RWPE2 (cell line): Measurements from ENCODE around the gene IRF1.
A peak's percentile ranks its signal among the peaks of the same experiment; 100 is the strongest.

Experiments used
- ATAC-seq: fragments of 200-7000 bp; cut with Tn5 transposase; 3 replicates; pipeline ENCODE4 v1.9.1; 2021; ENCODE audit warnings: low read depth
- DNase-seq: peaks from one replicate; pipeline ENCODE4 v3.0.0-alpha.2; 2020; ENCODE audit warnings: low spot score
- H3K27ac ChIP-seq: fragments of 450-650 bp; 2 replicates; pipeline ENCODE4 v1.5.1; 2017; ENCODE audit warnings: mild to moderate bottlenecking; ENCODE audit not compliant: poor library complexity, severe bottlenecking
- H3K27me3 ChIP-seq: fragments of 250-450 bp; sonication (Bioruptor Pico); 2 replicates; pipeline ENCODE4 v1.5.1; 2021; ENCODE audit warnings: mild to moderate bottlenecking, moderate library complexity; ENCODE audit not compliant: insufficient read depth, poor library complexity, severe bottlenecking
- H3K36me3 ChIP-seq: fragments of 250-450 bp; sonication (Bioruptor Pico); 2 replicates; pipeline ENCODE4 v1.5.1; 2020; ENCODE audit warnings: low read depth, mild to moderate bottlenecking, moderate library complexity
- H3K4me1 ChIP-seq: fragments of 250-450 bp; sonication (Bioruptor Pico); 2 replicates; pipeline ENCODE4 v1.5.1; 2021; ENCODE audit warnings: mild to moderate bottlenecking, moderate library complexity; ENCODE audit not compliant: insufficient read depth, poor library complexity, severe bottlenecking
- H3K4me3 ChIP-seq: fragments of 250-450 bp; sonication (Bioruptor Pico); 2 replicates; pipeline ENCODE4 v1.5.1; 2021; ENCODE audit warnings: mild to moderate bottlenecking, moderate library complexity; ENCODE audit not compliant: severe bottlenecking
- H3K9me3 ChIP-seq: fragments of 250-450 bp; sonication (Bioruptor Pico); 2 replicates; pipeline ENCODE4 v1.5.1; 2021; ENCODE audit warnings: mild to moderate bottlenecking, moderate library complexity; ENCODE audit not compliant: severe bottlenecking
- CTCF ChIP-seq: fragments of 450-650 bp; IDR thresholded peaks from one replicate; pipeline ENCODE4 v1.5.1; 2017; ENCODE audit warnings: mild to moderate bottlenecking, moderate library complexity; ENCODE audit not compliant: poor library complexity, severe bottlenecking

IRF1 gene

GRCh38 chr5:132449060-132449459 is 41.5 kb downstream of the IRF1 start:
- no peak overlapping the region for H3K4me3 ChIP-seq
- ATAC-seq (no peak), DNase-seq (no peak)
- no peaks in the 10 kb centered on the region for H3K36me3 ChIP-seq
- H3K27me3 ChIP-seq = no peaks in the 10 kb centered on the region
- no peaks in the 10 kb centered on the region for H3K9me3 ChIP-seq
- H3K27ac ChIP-seq = peak overlapping the region; percentile 81
- TF ChIP-seq CTCF = no peak
- peaks cover 42% of the 10 kb centered on the region for H3K4me1 ChIP-seq

- H3K27ac ChIP-seq = peak overlapping the region; percentile 81
- DNase-seq (peak; percentile 9), ATAC-seq (no peak)
- peaks cover 42% of the 10 kb centered on the region for H3K4me1 ChIP-seq
- no peaks in the 10 kb centered on the region for H3K9me3 ChIP-seq
- TF ChIP-seq CTCF = no peak
- H3K27me3 ChIP-seq = no peaks in the 10 kb centered on the region
- H3K36me3 ChIP-seq = no peaks in the 10 kb centered on the region
- no peak overlapping the region for H3K4me3 ChIP-seq
Observed at GRCh38 chr5:132447196-132447595, 43.4 kb downstream of the IRF1 start.

- H3K36me3 ChIP-seq = no peaks in the 10 kb centered on the region
- no peaks in the 10 kb centered on the region for H3K27me3 ChIP-seq
- H3K4me1 ChIP-seq = peaks cover 39% of the 10 kb centered on the region
- ATAC-seq = peak; percentile 18; the same call in 1 of the 3 replicates
- H3K9me3 ChIP-seq = no peaks in the 10 kb centered on the region
- TF ChIP-seq CTCF = no peak
- H3K27ac ChIP-seq = peak overlapping the region; percentile 81
- peak; percentile 60 for DNase-seq
- H3K4me3 ChIP-seq = no peak overlapping the region
Observed at GRCh38 chr5:132446621-132447020, 44.0 kb downstream of the IRF1 start.

GRCh38 chr5:132445930-132446329 is 44.6 kb downstream of the IRF1 start:
- H3K4me1 ChIP-seq = peaks cover 32% of the 10 kb centered on the region
- H3K4me3 ChIP-seq = no peak overlapping the region
- H3K27me3 ChIP-seq = no peaks in the 10 kb centered on the region
- no peak for TF ChIP-seq CTCF
- H3K9me3 ChIP-seq = no peaks in the 10 kb centered on the region
- DNase-seq (peak; percentile 63), ATAC-seq (peak; percentile 72)
- peak overlapping the region; percentile 81 for H3K27ac ChIP-seq
- H3K36me3 ChIP-seq = no peaks in the 10 kb centered on the region

GRCh38 chr5:132445640-132445923 is 45.0 kb downstream of the IRF1 start:
- Histone ChIP-seq H3K4me1 (peaks cover 29% of the 10 kb centered on the region), H3K4me3 (no peak overlapping the region), H3K36me3 (no peaks in the 10 kb centered on the region), H3K27me3 (no peaks in the 10 kb centered on the region), H3K9me3 (no peaks in the 10 kb centered on the region), H3K27ac (peak overlapping the region; percentile 81)
- DNase-seq = no peak
- TF ChIP-seq CTCF = no peak
- ATAC-seq = peak; percentile 30
